ENCODE results near the gene PCBP3.

The PCBP3 gene

DNA sequence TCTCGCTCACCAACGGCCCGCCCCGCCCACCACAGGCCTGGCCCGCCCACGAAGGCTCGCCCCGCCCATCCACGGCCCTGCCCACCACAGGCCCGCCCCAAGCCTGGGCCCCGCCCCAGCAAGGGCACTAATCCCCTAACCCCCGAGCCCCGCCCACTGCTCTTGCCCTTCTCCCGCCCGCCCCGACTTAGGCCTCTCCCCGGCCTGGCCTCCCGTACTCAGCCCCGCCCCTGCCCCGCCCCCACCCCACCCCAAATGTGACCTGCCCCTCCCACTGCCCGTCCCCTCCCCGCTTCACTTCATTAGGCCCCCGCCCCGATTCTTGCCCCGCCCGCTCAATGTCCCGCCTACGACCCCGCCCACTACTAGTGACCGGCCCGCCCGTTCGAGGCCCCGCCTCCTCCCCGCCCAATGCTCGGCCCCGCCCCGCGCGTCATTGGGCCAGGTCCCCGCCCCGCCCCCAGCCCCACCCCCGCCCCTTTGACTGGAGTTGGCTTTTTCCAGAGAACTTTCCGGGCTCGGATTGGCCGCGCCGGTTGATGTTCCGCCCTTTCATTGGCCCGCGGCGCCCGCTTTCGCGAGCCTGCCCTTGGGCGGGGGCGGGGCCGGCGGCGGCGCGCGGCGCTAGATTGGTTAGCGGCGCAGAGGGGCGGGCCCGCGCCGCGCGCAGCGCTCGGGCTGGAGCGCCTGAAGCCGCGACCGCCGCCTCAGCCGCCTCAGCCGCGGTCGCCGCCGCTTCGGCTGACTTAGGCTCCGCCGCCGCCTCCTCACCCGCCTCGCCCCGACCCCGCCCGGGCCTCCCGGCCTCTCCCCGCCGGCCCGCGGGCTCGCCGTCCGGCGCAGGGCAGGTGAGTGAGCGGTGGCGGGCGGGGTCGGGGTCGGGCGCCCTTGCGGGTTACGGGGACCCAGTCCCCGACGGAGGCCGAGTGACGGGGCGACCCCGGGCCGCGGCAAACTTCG is at the start of gene PCBP3:
PCBP3 (plus strand) TSS at position 705 of the 960 bp plus-strand sequence. CDS start 206,361 bp downstream, outside the sequence.
- H3K4me1 ChIP-seq (ENCODE audit: low read length), result peaks cover 24% of the 10 kb centered on the region
- H4K20me1 ChIP-seq (ENCODE audit: insufficient read depth, low read length), result 0 out of 2 replicates have a peak, but pooled peaks cover 3% of the 10 kb centered on the region
- no peaks in the 10 kb centered on the region for H3K9me2 ChIP-seq (replicated peaks; ENCODE audit: insufficient read depth, low read length)
- peaks cover 4% of the 10 kb centered on the region; the same call in 1 of the 2 replicates for H3F3A ChIP-seq (ENCODE audit: insufficient read depth, low read length)
- no peaks in the 10 kb centered on the region for H3K27me3 ChIP-seq (replicated peaks; ENCODE audit: insufficient read depth, low read length)
- peak within 1 kb of the TSS; percentile 47 for H3K4me3 ChIP-seq (ENCODE audit: low read length)
- H3K9me3 ChIP-seq (replicated peaks; ENCODE audit: insufficient read depth, low read length), result no peaks in the 10 kb centered on the region
- H3K36me3 ChIP-seq (replicated peaks; ENCODE audit: insufficient read depth, low read length), result no peaks in the 10 kb centered on the region
- H3K27ac ChIP-seq (ENCODE audit: low read length), result no peak within 1 kb of the TSS
- DNase-seq, result peak; percentile 99
- H3K79me2 ChIP-seq (ENCODE audit: low read length), result 0 out of 2 replicates have a peak, but pooled peaks cover 8% of the 10 kb centered on the region
- TF ChIP-seq EZH2 (optimal IDR thresholded peaks at IDR 0.05; ENCODE audit: low read depth, low read length) (no peak), EZH2phosphoT487 (IDR thresholded peaks at IDR 0.05; ENCODE audit: low read length) (no peak)
- TF ChIP-seq, protein P1, sequence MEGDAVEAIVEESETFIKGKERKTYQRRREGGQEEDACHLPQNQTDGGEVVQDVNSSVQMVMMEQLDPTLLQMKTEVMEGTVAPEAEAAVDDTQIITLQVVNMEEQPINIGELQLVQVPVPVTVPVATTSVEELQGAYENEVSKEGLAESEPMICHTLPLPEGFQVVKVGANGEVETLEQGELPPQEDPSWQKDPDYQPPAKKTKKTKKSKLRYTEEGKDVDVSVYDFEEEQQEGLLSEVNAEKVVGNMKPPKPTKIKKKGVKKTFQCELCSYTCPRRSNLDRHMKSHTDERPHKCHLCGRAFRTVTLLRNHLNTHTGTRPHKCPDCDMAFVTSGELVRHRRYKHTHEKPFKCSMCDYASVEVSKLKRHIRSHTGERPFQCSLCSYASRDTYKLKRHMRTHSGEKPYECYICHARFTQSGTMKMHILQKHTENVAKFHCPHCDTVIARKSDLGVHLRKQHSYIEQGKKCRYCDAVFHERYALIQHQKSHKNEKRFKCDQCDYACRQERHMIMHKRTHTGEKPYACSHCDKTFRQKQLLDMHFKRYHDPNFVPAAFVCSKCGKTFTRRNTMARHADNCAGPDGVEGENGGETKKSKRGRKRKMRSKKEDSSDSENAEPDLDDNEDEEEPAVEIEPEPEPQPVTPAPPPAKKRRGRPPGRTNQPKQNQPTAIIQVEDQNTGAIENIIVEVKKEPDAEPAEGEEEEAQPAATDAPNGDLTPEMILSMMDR (IDR thresholded peaks at IDR 0.05; ENCODE audit: low read length), result no peak
- peak within 1 kb of the TSS; percentile 69 for H3K4me2 ChIP-seq (ENCODE audit: low read depth, low read length)
- H3K9ac ChIP-seq (ENCODE audit: low read length), result peak within 1 kb of the TSS; percentile 8; the same call in 1 of the 2 replicates
- no peak within 1 kb of the TSS for H2AFZ ChIP-seq (ENCODE audit: low read length)

DNA sequence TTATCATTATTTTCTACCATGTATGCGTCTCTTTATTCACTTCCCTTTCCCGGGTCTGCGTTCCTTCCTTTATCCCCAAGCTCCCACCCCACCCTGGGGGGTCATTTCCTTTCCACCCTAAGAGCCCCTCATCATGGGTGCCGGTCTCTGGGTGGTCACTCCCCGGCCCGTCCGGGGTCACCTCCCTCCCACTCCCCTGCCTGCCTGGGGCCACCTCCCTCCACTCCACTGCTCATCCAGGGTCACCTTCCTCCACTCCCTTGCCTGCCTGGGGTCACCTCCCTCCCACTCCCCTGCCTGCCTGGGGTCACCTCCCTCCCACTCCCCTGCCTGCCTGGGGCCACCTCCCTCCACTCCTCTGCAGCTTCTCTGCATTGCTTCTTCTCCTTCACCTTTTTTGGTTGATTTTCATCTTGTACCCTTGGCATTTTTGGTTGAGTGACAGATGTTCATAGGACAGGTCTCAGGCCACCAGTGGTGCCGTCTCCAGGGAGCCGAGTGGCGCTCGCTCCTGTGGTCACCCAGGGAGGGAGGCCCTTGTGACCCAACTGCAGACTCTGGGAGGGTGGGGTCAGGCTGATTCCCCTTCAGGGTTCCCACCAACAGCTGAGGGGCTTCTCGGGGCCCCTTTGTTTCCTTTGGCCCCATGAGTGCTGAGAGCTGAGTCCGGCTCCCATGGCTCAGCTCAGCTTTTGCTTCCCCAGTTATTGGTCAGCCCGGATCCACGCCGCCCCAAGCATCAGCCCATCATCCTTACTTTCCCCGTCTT is 48.6 kb upstream of the PCBP3 start:
- Histone ChIP-seq H3K36me3 (replicated peaks; ENCODE audit: insufficient read depth, low read length) (no peaks in the 10 kb centered on the region), H3K4me1 (ENCODE audit: low read length) (peaks cover 11% of the 10 kb centered on the region), H3K27ac (ENCODE audit: low read length) (no peak overlapping the region), H4K20me1 (ENCODE audit: insufficient read depth, low read length) (no peaks in the 10 kb centered on the region), H3K27me3 (replicated peaks; ENCODE audit: insufficient read depth, low read length) (peaks cover 73% of the 10 kb centered on the region), H3K9me3 (replicated peaks; ENCODE audit: insufficient read depth, low read length) (no peaks in the 10 kb centered on the region), H3K4me3 (ENCODE audit: low read length) (no peak overlapping the region), H3K9ac (ENCODE audit: low read length) (no peak overlapping the region), H3K79me2 (ENCODE audit: low read length) (no peaks in the 10 kb centered on the region), H3K9me2 (replicated peaks; ENCODE audit: insufficient read depth, low read length) (no peaks in the 10 kb centered on the region), H2AFZ (ENCODE audit: low read length) (no peak overlapping the region), H3F3A (ENCODE audit: insufficient read depth, low read length) (0 out of 2 replicates have a peak, but pooled peaks cover 4% of the 10 kb centered on the region), H3K4me2 (ENCODE audit: low read depth, low read length) (no peak overlapping the region)
- DNase-seq, result no peak
- TF ChIP-seq, protein P1 (IDR thresholded peaks at IDR 0.05; ENCODE audit: low read length), result no peak
- TF ChIP-seq EZH2phosphoT487 (IDR thresholded peaks at IDR 0.05; ENCODE audit: low read length) (no peak), EZH2 (optimal IDR thresholded peaks at IDR 0.05; ENCODE audit: low read depth, low read length) (no peak)

DNA sequence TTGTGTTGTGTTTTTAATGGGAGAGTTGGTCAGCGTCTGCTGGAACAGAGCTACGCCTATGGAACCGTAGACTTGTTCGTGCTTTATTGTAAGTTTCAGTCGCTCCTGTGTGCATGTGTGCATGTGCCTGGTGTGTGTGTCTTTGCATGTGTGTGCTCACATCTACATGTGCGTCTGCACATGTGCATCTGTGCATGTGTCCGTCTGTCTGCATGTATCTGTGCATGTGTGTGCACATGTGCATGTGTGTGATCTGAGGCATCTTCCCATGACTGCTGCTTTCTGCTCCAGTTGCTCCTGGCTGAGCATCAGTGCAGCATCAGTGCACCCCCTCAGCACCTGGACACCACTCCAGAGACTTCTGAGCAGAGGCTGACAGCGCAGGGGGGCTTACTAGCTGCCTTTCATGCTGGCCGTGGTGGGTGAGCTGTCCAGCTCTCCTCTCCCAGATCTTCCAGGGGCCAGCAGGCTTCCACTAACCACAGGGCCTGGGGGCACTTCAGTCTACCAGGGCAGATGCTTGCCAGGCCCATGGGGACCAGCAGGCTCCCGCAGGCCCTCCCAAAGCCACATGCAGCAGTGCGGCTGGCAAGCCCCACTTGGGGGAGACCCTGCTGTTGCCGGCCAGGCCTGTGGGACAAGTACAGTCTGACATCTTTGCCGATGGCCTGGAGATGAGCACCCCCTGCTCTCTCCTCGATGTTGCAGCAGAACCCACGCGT is 47.8 kb upstream of the PCBP3 start:
- Histone ChIP-seq H4K20me1 (ENCODE audit: insufficient read depth, low read length) (no peaks in the 10 kb centered on the region), H3K4me1 (ENCODE audit: low read length) (peaks cover 11% of the 10 kb centered on the region), H2AFZ (ENCODE audit: low read length) (no peak overlapping the region), H3K27me3 (replicated peaks; ENCODE audit: insufficient read depth, low read length) (peaks cover 77% of the 10 kb centered on the region), H3K36me3 (replicated peaks; ENCODE audit: insufficient read depth, low read length) (no peaks in the 10 kb centered on the region), H3K27ac (ENCODE audit: low read length) (no peak overlapping the region), H3F3A (ENCODE audit: insufficient read depth, low read length) (0 out of 2 replicates have a peak, but pooled peaks cover 4% of the 10 kb centered on the region), H3K9ac (ENCODE audit: low read length) (no peak overlapping the region), H3K9me2 (replicated peaks; ENCODE audit: insufficient read depth, low read length) (no peaks in the 10 kb centered on the region), H3K4me3 (ENCODE audit: low read length) (no peak overlapping the region), H3K79me2 (ENCODE audit: low read length) (no peaks in the 10 kb centered on the region), H3K9me3 (replicated peaks; ENCODE audit: insufficient read depth, low read length) (no peaks in the 10 kb centered on the region), H3K4me2 (ENCODE audit: low read depth, low read length) (no peak overlapping the region)
- DNase-seq, result no peak
- TF ChIP-seq, protein P1 (IDR thresholded peaks at IDR 0.05; ENCODE audit: low read length), result no peak
- TF ChIP-seq EZH2 (optimal IDR thresholded peaks at IDR 0.05; ENCODE audit: low read depth, low read length) (no peak), EZH2phosphoT487 (IDR thresholded peaks at IDR 0.05; ENCODE audit: low read length) (no peak)

All from MM.1S (cell line).